ENCODE results near the gene NPHP1. TPM values are rescaled to one million over a fixed set of nuclear protein-coding genes. Genes with fewer than 3 reads are reported as not detected.

NPHP1 gene
- total RNA-seq, 1 donor from 2014 or later, result 9.8 TPM

DNA sequence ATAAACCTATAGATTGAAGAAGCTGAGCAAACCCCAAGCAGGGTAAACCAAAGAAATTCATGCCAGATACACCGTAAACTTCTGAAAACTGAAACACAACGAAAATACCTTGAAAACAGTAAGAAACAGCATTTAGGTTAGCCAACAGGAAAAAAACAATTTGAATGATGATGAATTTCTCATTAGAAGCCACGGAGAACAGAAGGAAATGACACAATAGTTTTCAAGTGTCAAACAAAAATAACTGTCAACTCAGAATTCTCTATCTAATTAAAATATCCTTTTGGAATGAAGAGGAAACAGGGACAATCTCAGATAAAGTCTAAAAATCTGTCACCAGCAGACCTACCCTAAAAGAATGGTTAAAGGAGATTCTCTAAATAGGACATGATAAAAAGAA, 51.9 kb downstream of the NPHP1 start:
- intact Hi-C loops (cut with DNase I), result no loop called here
- TF ChIP-seq, protein P1, sequence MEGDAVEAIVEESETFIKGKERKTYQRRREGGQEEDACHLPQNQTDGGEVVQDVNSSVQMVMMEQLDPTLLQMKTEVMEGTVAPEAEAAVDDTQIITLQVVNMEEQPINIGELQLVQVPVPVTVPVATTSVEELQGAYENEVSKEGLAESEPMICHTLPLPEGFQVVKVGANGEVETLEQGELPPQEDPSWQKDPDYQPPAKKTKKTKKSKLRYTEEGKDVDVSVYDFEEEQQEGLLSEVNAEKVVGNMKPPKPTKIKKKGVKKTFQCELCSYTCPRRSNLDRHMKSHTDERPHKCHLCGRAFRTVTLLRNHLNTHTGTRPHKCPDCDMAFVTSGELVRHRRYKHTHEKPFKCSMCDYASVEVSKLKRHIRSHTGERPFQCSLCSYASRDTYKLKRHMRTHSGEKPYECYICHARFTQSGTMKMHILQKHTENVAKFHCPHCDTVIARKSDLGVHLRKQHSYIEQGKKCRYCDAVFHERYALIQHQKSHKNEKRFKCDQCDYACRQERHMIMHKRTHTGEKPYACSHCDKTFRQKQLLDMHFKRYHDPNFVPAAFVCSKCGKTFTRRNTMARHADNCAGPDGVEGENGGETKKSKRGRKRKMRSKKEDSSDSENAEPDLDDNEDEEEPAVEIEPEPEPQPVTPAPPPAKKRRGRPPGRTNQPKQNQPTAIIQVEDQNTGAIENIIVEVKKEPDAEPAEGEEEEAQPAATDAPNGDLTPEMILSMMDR (IDR thresholded peaks at IDR 0.05), result no peak
- DNase-seq (ENCODE audit: low spot score in 2 of 2), result no peak

DNA sequence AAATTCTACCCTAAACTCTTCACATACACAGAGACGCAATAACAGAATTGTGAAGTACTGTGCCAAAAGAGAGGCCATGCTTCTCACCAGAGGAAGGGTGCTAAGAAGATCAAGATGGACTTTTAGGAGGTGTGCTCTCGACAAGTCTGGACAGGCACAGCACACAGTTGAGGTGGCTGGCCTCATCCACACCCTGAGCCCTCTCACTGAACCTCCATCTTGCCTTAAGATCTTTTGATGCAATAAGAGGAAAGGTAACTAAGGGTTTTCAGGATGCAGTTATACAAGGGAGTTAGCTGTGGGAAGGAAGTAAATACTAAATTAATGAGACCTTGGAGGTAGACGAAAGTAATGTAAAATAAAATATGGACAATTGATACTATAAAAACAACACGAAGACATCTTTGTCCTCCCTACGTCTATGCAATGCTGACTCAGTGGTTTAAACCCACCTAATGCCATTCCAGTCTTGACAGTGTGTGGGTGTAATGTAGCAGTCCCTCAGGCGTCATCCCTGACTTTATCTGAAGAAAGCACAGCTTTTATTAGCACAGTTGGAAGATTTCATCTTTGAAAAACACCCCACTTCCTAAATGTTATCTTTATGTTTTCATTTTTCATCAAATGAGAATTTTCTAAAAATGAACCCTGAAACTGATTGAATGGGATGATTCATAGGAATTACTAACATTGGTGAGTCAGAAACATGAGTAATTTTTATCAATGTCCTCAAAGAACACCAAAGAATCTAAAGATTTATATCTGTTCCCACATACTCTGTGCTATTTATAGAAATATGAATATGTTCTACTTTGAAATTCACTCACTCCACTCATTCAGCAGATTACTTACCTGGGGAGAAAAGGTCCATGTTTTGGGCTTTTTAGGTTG, 55.2 kb downstream of the NPHP1 start:
- Histone ChIP-seq H3K9me3 (peaks cover 0 to 5% of the 10 kb centered on the region in 2 donors), H3K36me3 (no peaks in the 10 kb centered on the region), H3K27me3 (no peaks in the 10 kb centered on the region), H3K4me3 (no peak overlapping the region), H3K4me1 (peaks cover 0 to 7% of the 10 kb centered on the region in 2 donors), H3K27ac (peak overlapping the region in 1 of 2 donors; percentile 38)
- intact Hi-C loops (cut with DNase I), result no loop called here
- TF ChIP-seq, protein P1 (IDR thresholded peaks at IDR 0.05), result no peak
- no peak for DNase-seq (ENCODE audit: low spot score in 2 of 2)

More for the DNA sequence above, 51.9 kb downstream of the NPHP1 start:
- Histone ChIP-seq H3K4me1 (peaks cover 0 to 11% of the 10 kb centered on the region in 2 donors), H3K27me3 (no peaks in the 10 kb centered on the region), H3K36me3 (no peaks in the 10 kb centered on the region), H3K27ac (no peak overlapping the region), H3K4me3 (no peak overlapping the region), H3K9me3 (peaks cover 0 to 5% of the 10 kb centered on the region in 2 donors)

DNA sequence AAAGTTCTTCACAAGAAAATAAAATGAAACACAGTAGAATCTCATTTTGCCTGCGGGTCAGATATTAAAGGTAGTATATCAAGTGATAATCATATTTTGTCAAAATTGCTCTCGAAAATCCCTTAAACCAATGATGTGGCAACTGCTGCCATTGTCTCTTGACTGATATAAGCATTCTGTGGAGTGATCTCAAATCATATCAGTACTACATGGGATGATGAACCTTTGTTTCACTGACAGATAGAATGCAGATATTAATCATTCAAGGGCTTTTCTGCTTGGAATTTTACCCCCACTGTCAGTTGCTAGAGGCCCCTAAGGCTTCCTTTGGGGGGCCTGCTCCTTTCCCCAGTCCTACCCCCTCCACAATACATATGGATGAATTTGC, 57.9 kb downstream of the NPHP1 start:
- intact Hi-C loops (cut with DNase I), result no loop called here
- peaks cover 0 to 7% of the 10 kb centered on the region in 2 donors for H3K4me1 ChIP-seq
- no peaks in the 10 kb centered on the region for H3K27me3 ChIP-seq
- H3K9me3 ChIP-seq, result no peaks in the 10 kb centered on the region
- H3K4me3 ChIP-seq, result no peak overlapping the region
- H3K27ac ChIP-seq, result no peak overlapping the region
- no peak for DNase-seq (ENCODE audit: low spot score in 2 of 2)
- no peaks in the 10 kb centered on the region for H3K36me3 ChIP-seq
- TF ChIP-seq, protein P1 (IDR thresholded peaks at IDR 0.05), result no peak

DNA sequence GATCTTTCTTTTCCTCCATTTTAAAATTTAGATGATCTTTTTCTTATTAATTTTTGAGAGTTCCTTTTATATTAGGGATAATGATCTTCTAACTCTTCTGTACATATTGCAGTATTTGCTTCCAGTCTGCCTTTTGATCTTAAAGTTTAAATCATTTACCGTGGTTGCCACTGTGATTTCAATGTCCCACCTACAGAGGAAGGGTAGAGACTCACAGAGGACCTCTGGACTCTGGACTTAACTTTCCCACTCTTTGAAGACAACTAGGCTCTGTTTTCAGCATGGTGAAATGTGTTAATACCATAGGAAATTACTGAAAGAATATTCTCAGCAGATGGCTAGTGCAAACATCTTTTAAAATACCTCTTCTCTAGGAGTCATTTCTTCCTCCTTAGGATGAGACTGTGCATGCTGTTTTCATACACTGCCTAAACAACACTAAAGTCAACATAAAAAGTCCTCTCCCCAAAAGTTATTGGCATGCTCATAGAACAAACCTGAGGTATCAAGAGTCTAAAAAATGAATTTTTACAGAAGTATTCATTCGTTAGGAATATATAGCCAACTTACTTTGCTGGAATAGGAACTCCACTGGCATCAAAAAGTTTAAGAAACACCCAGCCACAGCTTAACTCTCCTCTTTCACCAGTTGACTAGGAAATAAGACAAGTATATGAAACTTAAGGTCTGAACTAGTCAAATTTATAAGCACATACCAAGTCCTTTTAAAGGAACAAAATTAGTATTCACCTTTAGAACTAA, 58.4 kb downstream of the NPHP1 start:
- Histone ChIP-seq H3K36me3 (no peaks in the 10 kb centered on the region), H3K9me3 (no peaks in the 10 kb centered on the region), H3K4me3 (no peak overlapping the region), H3K4me1 (peaks cover 0 to 7% of the 10 kb centered on the region in 2 donors), H3K27ac (no peak overlapping the region), H3K27me3 (no peaks in the 10 kb centered on the region)
- intact Hi-C loops (cut with DNase I), result no loop called here
- TF ChIP-seq, protein P1 (IDR thresholded peaks at IDR 0.05), result no peak
- DNase-seq (ENCODE audit: low spot score in 2 of 2), result no peak

DNA sequence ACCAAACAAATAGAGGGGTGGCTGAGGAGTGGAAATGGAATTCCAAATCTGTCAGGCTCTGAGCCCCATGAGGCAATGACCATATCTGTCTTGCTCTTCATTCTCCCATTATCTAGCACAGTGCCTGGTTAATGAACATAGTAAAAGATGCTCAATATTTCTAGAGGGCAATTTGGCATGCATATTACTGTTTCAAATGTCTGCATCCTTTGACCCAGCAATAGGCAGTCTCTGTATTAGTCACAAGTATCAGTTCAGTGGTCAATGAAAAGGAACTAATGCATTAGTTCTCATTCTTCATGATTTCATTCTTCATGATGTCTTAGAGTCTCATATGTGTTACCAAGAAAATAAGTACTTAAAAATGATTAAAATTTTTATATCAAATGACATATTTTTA, 60.8 kb downstream of the NPHP1 start:
- TF ChIP-seq, protein P1 (IDR thresholded peaks at IDR 0.05), result no peak
- intact Hi-C loops (cut with DNase I), result no loop called here
- no peak overlapping the region for H3K27ac ChIP-seq
- H3K9me3 ChIP-seq, result no peaks in the 10 kb centered on the region
- peaks cover 0 to 1% of the 10 kb centered on the region in 2 donors for H3K4me1 ChIP-seq
- no peak overlapping the region for H3K4me3 ChIP-seq
- no peaks in the 10 kb centered on the region for H3K36me3 ChIP-seq
- H3K27me3 ChIP-seq, result no peaks in the 10 kb centered on the region
- no peak for DNase-seq (ENCODE audit: low spot score in 2 of 2)
